ENCODE data around the gene ANK2. TPM values are rescaled to one million over a fixed set of nuclear protein-coding genes. Genes with fewer than 3 reads are reported as not detected.
"Not testable (repeated sequence)": the region's sequence is repeated elsewhere in the genome, so short reads cannot be mapped to it uniquely, and the experiment has no call there.

The ANK2 gene
- polyA plus RNA-seq, 1 donor = 269 TPM

DNA sequence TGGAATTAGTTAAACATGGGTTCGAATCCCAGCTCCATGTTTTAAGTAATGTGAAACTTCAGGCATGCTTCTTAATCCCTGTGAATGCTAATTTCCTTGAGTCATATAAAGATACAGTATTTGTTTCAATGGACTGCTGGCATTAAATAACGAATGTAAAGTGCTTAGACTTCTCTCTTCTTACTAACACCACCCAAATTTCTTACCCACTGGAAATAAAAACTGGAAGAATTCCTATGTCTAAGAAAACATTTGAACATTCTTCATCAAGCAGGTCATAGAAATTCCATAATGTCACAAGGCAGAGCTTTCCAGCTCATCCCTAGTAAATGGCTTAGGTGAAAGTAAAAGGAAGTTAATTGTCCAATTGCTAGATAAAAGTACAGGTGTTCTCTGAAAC, 172.5 kb downstream of the ANK2 start:
- DNase-seq = no peak

DNA sequence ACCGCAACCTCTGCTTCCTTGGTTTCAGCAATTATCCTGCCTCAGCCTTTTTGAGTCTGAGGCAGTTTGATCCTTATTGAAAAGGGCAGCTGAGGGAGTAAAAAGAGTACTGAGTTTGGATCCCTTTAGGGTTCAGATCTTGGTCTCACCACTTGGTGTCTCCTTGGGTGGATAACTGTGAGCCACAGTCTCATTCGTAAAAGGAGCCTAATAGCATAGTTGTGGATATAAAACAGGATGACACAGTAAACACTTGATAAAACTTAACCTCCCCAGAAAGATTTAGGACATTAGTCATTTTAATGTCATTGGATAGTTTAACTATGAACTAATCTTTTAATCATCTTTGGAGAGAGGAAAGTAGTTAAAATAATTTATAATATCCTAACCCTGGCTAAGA, 173.0 kb downstream of the ANK2 start:
- no peak for DNase-seq

- no peak for DNase-seq
These were observed 173.5 kb downstream of the ANK2 start for GRCh38 chr4:113223001-113223400.

- no peak for DNase-seq
These were observed 182.7 kb downstream of the ANK2 start for GRCh38 chr4:113232194-113232593.

DNA sequence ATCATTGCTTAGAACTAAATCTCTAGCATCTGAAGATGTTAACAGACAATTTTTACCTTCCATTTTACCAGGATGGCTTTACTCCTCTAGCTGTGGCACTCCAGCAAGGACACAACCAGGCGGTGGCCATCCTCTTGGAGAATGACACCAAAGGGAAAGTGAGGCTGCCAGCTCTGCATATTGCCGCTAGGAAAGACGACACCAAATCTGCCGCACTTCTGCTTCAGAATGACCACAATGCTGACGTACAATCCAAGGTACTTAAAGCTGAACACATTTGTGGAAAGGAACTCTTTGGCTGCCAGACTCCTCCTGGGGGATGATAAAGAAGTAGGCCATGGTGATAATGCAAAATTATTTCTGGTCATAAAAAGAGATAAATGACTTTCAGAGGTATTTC, 187.5 kb downstream of the ANK2 start:
- no peak for DNase-seq

GRCh38 chr4:113243312-113243711, 193.9 kb downstream of the ANK2 start:
- DNase-seq = no peak

DNA sequence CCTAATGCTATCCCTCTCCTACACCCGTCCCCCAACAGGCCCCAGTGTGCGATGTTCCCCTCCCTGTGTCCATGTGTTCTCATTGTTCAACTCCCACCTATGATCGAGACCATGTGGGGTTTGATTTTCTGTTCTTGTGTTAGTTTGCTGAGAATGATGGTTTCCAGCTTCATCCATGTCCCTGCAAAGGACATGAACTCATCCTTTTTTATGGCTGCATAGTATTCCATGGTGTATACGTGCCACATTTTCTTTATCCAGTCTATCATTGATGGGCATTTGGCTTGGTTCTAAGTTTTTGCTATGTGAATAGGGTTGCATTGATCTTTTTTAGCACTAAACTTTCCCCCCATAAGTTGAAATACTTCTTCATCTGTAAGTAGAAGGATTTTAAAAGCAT, 195.3 kb downstream of the ANK2 start:
- not testable (repeated sequence) for DNase-seq

- DNase-seq = no peak
These were observed 198.9 kb downstream of the ANK2 start for GRCh38 chr4:113248320-113248719.

GRCh38 chr4:113255628-113256027, 206.2 kb downstream of the ANK2 start:
- no peak for DNase-seq

- no peak for DNase-seq
These were observed 207.5 kb downstream of the ANK2 start for GRCh38 chr4:113256946-113257345.

DNA sequence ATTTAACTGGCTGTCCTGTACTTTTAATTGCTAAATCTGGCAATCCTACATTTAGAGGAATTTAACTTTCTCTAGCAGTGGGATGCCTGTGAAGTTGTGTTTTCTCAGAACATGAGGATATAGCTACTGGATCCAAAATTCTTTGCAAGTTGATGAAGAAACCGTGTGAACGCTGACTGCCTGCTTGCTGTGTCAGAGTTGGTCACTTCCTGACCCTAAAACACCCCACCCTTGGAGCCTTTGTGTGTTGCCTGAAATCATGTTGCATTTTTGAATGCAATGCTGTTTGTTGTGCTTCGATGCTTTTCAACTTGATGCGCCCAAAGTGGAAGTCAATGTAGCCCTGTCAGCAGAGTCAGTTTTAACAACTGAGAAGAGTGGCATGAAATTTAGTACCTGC, 211.2 kb downstream of the ANK2 start:
- no peak for DNase-seq

DNA sequence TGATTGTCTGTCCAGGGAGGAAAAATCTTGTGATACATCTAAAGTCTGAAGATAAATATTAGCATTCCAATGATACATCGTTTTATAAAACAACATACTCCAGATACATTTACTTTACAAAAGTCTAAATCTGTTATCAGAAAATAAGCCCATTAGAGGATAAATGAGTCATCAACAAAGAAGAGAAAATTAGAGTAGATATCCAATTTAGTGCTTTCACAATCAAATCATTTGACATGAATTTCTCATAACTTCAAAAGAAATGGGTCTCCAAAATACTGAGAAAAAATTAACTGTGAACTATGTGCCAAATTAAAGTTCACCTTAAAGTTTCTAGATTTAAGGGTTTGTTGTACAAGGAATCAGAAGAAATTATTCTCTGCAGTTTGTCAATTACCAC, 213.8 kb downstream of the ANK2 start:
- no peak for DNase-seq

GRCh38 chr4:113270520-113271319, 221.3 kb downstream of the ANK2 start:
- no peak for DNase-seq

DNA sequence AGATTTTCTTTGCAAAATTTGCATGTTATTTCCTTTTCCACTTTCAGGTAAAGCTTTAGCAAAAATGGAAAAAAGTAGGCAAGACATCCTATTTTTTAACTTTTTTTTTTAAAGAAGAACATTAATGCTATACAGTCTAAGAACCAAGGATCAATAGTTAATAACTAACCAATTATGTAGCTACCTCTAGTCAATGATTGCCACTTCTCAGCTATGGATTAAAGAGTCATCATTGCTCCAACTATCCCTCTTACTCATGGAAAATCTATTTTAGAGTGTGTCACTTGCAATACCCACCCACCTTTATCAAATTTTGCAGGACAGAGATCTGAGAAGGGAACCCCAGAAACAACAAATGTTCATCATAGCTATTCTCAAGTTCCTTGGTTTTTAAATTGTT, 223.1 kb downstream of the ANK2 start:
- no peak for DNase-seq

DNA sequence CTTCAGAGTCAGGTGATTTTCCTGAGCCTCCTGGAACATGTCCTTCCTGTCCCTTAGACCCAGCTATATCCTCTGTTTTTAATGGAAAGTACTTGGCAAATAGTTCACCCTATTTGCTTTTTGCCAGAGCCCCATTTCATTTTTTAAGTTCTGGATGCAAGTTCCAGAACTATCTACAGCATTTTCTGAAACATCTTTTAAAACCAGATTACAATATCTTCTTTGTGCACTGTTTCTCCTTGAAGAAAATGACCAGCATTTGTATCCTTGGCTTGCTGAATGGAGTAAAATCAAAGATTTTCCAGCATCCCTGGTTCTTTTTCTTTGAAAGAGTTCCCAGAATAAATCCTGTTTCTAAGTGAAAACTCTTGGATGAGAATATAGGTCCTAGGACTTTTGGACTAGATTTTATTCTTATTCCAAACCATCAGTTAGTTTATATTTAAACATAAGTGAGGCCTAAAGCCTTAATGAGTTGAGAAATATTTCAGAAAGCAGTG, 224.3 kb downstream of the ANK2 start:
- DNase-seq = no peak

GRCh38 chr4:113276464-113277170, 227.2 kb downstream of the ANK2 start:
- DNase-seq = peak; percentile 72

DNA sequence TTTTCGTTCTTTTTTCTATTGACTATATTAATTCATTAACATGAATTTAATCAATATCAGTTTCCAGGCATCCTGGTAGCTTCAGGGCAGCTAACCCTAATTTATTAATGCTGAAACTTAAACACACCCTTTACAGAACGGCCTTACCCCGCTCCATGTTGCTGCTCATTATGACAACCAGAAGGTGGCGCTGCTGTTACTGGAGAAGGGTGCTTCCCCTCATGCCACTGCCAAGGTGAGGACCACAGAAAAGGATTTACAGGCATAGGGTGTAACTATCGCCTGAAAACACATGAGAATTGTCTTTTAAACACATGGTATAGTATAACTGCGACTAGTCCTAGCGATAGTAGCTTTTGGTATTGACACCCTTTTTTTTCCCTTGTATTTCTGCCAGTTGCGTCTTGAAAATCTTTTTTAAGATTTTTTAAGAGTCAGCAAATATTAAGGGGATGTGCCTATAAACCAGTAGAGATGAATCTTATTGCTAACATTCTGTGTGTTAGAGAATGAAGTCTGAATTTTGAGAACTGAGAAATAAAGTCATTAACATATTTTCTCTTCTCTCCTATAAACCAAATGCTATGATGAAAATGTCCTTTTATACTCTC, 229.0 kb downstream of the ANK2 start:
- peak; percentile 83 for DNase-seq

DNA sequence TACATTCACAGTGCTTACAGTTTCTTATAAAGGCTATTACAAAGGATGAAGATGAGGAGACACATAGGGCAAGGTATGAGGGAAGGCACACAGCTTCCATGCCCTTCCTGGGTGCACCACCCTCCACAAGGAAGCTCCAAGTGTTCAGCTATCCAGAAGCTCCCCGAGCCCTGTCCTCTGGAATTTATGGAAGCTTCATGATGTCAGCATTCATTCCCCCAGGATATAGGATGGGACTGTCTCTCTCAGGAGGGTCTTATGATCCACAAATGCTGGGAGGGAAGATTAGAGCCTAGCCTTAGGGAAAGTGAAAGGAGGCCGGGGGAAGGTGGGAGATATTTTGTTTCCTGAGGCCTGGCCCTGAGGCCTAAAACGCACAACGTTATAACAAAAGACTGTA, 236.0 kb downstream of the ANK2 start:
- DNase-seq = no peak

DNA sequence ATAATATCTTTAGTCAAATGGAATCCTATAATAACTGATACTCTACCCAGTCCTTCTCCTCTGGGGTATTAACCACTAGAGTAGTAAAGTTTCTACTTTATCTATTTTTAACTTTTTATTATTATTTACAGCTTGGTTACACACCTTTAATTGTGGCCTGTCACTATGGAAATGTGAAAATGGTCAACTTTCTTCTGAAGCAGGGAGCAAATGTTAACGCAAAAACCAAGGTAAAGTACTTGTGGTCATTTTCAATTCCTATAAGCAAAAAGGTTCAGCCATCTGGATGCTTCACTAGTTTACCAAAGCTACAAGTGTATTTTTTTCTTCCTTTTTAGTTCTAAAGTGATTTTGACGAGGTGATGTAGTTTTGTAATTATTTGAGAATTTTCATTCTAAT, 238.8 kb downstream of the ANK2 start:
- no peak for DNase-seq

- no peak for DNase-seq
These were observed 239.2 kb downstream of the ANK2 start for GRCh38 chr4:113288696-113289095.

DNA sequence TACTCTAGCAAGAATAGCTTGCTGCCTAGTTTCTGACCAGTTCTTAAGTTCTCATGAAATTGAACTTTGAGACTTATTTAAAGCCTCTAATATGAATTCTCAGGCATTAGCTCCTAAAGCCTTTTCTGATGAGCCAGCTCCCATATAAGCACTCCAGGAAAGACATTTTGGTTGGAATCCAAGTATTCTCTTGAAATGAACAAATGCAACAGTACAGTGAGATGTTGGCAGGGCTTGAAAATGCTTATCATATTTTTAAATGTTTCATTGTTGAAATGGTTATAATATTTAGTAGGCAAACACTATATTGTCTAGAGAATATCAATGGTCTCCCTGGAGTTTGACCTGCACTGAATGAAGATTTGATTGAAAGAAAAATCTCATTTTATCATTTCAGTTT, 240.3 kb downstream of the ANK2 start:
- no peak for DNase-seq

DNA sequence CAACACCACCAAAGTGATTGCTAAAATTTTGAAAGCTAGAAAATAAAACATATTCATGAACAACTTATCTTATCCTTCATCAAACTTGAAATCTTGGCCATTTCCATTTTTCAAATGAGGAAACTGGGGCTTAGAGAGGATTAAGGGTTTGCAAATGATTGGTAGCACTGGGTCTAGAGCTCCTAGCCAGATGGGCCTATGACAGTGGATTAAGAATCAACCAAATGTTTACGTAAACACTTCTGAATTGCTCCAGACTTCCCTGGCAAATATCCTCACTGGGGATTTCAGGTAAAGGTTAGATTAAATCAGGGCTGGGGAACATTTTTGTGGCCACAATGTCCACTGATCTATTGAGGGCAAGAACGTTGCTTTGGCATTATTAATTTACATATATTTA, 241.2 kb downstream of the ANK2 start:
- no peak for DNase-seq

DNA sequence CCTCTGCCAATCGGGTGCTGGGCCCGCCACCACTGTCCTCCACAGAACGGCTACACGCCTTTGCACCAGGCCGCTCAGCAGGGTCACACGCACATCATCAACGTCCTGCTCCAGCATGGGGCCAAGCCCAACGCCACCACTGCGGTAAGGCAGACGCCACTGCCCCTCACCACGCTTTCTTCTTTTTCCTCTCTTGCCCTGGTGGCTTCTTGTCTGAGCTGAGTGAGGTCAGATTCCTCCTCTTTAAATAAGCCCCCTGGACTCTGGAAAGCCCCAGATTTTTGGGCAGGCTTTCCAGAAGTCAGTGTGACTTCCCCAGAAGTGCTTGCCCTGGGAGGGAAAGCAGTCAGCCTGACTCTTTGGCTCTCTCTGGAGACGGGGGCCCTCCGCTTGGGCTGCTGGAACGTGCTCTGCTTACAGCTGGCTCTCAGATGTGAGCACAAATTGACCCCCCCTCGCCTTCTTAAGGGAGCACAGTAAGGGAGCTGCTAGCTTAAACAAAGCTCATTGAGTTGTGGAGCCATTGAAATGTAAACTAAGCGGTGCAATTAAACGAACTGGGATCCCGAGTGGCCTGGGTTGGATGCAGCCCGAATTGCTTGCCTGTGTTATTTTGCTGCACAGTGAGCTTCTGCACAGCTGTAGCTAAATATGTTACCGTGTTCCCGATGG, 243.1 kb downstream of the ANK2 start:
- peak; percentile 83 for DNase-seq
